HepG2 (cell line): ENCODE measurements around the gene ASCL3. TPM values are rescaled to one million over a fixed set of nuclear protein-coding genes. Genes with fewer than 3 reads are reported as not detected.

ENCODE experiments used
- ATAC-seq: fragments of 200-7000 bp; cut with Tn5 transposase; 3 replicates; pipeline ENCODE4 v1.9.1; 2020; ENCODE audit warnings: mild to moderate bottlenecking, moderate library complexity
- BruUV-seq: library from RNA; stranded (reverse); fragments of 400-500 nt; replicated peaks from 2 replicates; lab custom pipeline; 2021; lab: Mats Ljungman, UMichigan
- CTCF ChIA-PET: fragments of 300-600 bp; formaldehyde crosslinking; extraction: SDS; loops from one replicate; lab custom pipeline; 2021; ENCODE audit warnings: low total read pairs, inconsistent platforms, low intra/inter-chr PET ratio; lab: Yijun Ruan, JAX
- POLR2A ChIA-PET: fragments of 350-600 bp; sonication (Branson Sonifier 250); formaldehyde crosslinking; loops from one replicate; lab custom pipeline; 2020; ENCODE audit warnings: antibody characterized with exemption, inconsistent platforms; lab: Yijun Ruan, JAX
- DNase-seq: peaks from one replicate; pipeline ENCODE4 v3.0.0-alpha.2; 2015; ENCODE audit warnings: low spot score
- FAIRE-seq: peaks from 3 replicates; lab custom pipeline; 2011; peaks lifted over from hg19 to GRCh38; lab: Jason Lieb, UNC
- H2AFZ ChIP-seq: one replicate; pipeline ENCODE4 v1.6.1; 2011; ENCODE audit warnings: low read length, inconsistent platforms
- H3K27ac ChIP-seq: fragments of 300-600 bp; 3 replicates; pipeline ENCODE4 v1.8.0; 2011; ENCODE audit warnings: mixed run types, mild to moderate bottlenecking, mixed read lengths, low read length, inconsistent platforms; ENCODE audit not compliant: insufficient read depth; ENCODE audit errors: extremely low read length
- H3K27me3 ChIP-seq, 2 experiments: fragments of 200-600 bp in 1 of 2; 2 replicates in 1 of 2; 3 replicates in 1 of 2; pipeline versions ENCODE4 v1.6.0 to v1.8.0; 2011; ENCODE audit warnings: low read length in 2 of 2, mild to moderate bottlenecking in 2 of 2, moderate library complexity in 2 of 2, inconsistent platforms in 1 of 2; ENCODE audit not compliant: insufficient read depth in 2 of 2, control insufficient read depth in 1 of 2
- H3K36me3 ChIP-seq, 2 experiments: fragments of 200-600 bp in 1 of 2; replicated peaks in 1 of 2; 2 replicates in 1 of 2; 3 replicates in 1 of 2; pipeline versions ENCODE4 v1.5.1 to v1.8.0; 2011; ENCODE audit warnings: low read length in 2 of 2, inconsistent platforms in 1 of 2; ENCODE audit not compliant: insufficient read depth in 2 of 2, control insufficient read depth in 1 of 2
- H3K4me1 ChIP-seq: 2 replicates; pipeline ENCODE4 v1.5.1; 2012; ENCODE audit warnings: low read length, inconsistent platforms; ENCODE audit not compliant: insufficient read depth
- H3K4me2 ChIP-seq: 2 replicates; pipeline ENCODE4 v1.6.0; 2011; ENCODE audit warnings: low read depth, low read length, inconsistent platforms
- H3K4me3 ChIP-seq, 3 experiments: fragments of 200-600 bp in 1 of 3; sonication (generic), shearing (Covaris generic) in 1 of 3; replicated peaks in 1 of 3; 2 replicates each; pipeline ENCODE4 v1.5.1; 2011 to 2016; ENCODE audit warnings: low read length in 3 of 3, inconsistent platforms in 2 of 3, low read depth in 2 of 3, mild to moderate bottlenecking in 2 of 3, control low read depth in 1 of 3, mixed read lengths in 1 of 3; ENCODE audit not compliant: insufficient read depth in 1 of 3
- H3K79me2 ChIP-seq: one replicate; pipeline ENCODE4 v1.6.1; 2011; ENCODE audit warnings: low read length, inconsistent platforms; ENCODE audit not compliant: insufficient read depth
- H3K9ac ChIP-seq: 2 replicates; pipeline ENCODE4 v1.6.0; 2011; ENCODE audit warnings: mild to moderate bottlenecking, low read depth, low read length, inconsistent platforms; ENCODE audit not compliant: insufficient read depth
- H3K9me3 ChIP-seq: 2 replicates; pipeline ENCODE4 v1.5.1; 2012; ENCODE audit warnings: mild to moderate bottlenecking, low read length
- H4K20me1 ChIP-seq: 2 replicates; pipeline ENCODE4 v1.6.0; 2011; ENCODE audit warnings: inconsistent platforms, mild to moderate bottlenecking, low read length, moderate library complexity; ENCODE audit not compliant: insufficient read depth
- CREM ChIP-seq, 2 experiments: sonication (generic) in 1 of 2; formaldehyde crosslinking in 1 of 2; IDR thresholded peaks; 2 replicates each; pipeline versions ENCODE4 v1.4.0 to v1.6.1; 2016 to 2020; ENCODE audit warnings: antibody characterized with exemption in 1 of 2, mild to moderate bottlenecking in 1 of 2, missing genetic modification reagents in 1 of 2
- NFIC ChIP-seq: IDR thresholded peaks from 2 replicates; pipeline ENCODE4 v1.6.1; 2012; ENCODE audit warnings: mild to moderate bottlenecking, low read length, inconsistent platforms
- PRPF4 ChIP-seq: fragments of 200-400 bp; formaldehyde crosslinking; IDR thresholded peaks from 2 replicates; pipeline ENCODE4 v1.6.1; 2016; ENCODE audit warnings: low read length, low read depth; ENCODE audit not compliant: poor library complexity, severe bottlenecking
- SETDB1 ChIP-seq: sonication (generic); formaldehyde crosslinking; IDR thresholded peaks from 2 replicates; pipeline ENCODE4 v1.5.1; 2020; ENCODE audit warnings: missing genetic modification reagents, mild to moderate bottlenecking, borderline replicate concordance
- TGIF2 ChIP-seq: IDR thresholded peaks from 2 replicates; pipeline ENCODE4 v1.6.1; 2016; ENCODE audit warnings: control low read depth, missing compliant biosample characterization
- ZNF10 ChIP-seq: sonication (generic); formaldehyde crosslinking; IDR thresholded peaks from 2 replicates; pipeline ENCODE4 v1.4.0; 2020; ENCODE audit warnings: mild to moderate bottlenecking, low read depth, missing genetic modification reagents, borderline replicate concordance
- ZNF569 ChIP-seq: sonication (generic); formaldehyde crosslinking; IDR thresholded peaks from 2 replicates; pipeline ENCODE4 v1.5.0; 2020; ENCODE audit warnings: mild to moderate bottlenecking, missing genetic modification reagents, moderate library complexity, borderline replicate concordance
- WGBS: methylation state at CpG from one replicate; pipeline ENCODE4 v1.1.6; 2017; ENCODE audit warnings: low lambda C conversion rate; 5-methylcytosine and 5-hydroxymethylcytosine counted together
- in situ Hi-C: cut with HindIII; loops from 2 replicates; pipeline ENCODE4 v1.10.0; 2017; ENCODE audit warnings: low pct_unique_long_range_greater_than_20kb; ENCODE audit not compliant: extremely low pct_ligation_motif_present
- intact Hi-C: fragments of 100-400 bp; cut with micrococcal nuclease; formaldehyde crosslinking; loops from one replicate; pipeline ENCODE4 v1.10.0; 2022; ENCODE audit not compliant: unreplicated experiment
- polyA plus RNA-seq, 8 experiments: library from polyadenylated mRNA; depleted of rRNA in 3 of 8; stranded (reverse) in 7 of 8; unstranded in 1 of 8; fragments of >200 nt; fragmentation: Illumina TruSeq in 4 of 8; extraction: Trizol in 4 of 8; gene quantifications; 2 replicates each; pipeline versions ENCODE4 v1.2.1 to v1.2.3, GENCODE V29; 2011 to 2016; ENCODE audit warnings: low read depth in 4 of 8, missing spikeins in 1 of 8, mixed read lengths in 1 of 8; ENCODE audit not compliant: insufficient read depth in 1 of 8
- total RNA-seq, 5 experiments: library from RNA; depleted of rRNA; stranded (reverse); fragments of >200 nt; fragmentation: Illumina TruSeq; extraction: Trizol; gene quantifications; 2 replicates each; pipeline ENCODE4 v1.2.3, GENCODE V29; 2016; ENCODE audit warnings: low read depth in 1 of 5
- TF ChIP-seq, protein P1 (sequence below): sonication (generic); formaldehyde crosslinking; IDR thresholded peaks from 2 replicates; pipeline ENCODE4 v1.4.0; 2020; ENCODE audit warnings: missing genetic modification reagents, borderline replicate concordance
- TF ChIP-seq, protein P2 (sequence below), 2 experiments: fragments of 450-650 bp in 1 of 2; sonication (generic) in 1 of 2; formaldehyde crosslinking in 1 of 2; IDR thresholded peaks; 2 replicates each; pipeline versions ENCODE4 v1.6.1 to v1.8.0; 2016 to 2022; ENCODE audit warnings: antibody characterized with exemption in 1 of 2, mild to moderate bottlenecking in 1 of 2, missing genetic modification reagents in 1 of 2
- TF ChIP-seq, protein P3 (sequence below): IDR thresholded peaks from 2 replicates; pipeline ENCODE4 v1.6.1; 2016; ENCODE audit warnings: control low read depth

Gene ASCL3
- total and polyA plus RNA-seq, 2 of the 13 experiments (the other 11 are each of a cell fraction or from before 2014, with no cell fraction given): not detected

DNA sequence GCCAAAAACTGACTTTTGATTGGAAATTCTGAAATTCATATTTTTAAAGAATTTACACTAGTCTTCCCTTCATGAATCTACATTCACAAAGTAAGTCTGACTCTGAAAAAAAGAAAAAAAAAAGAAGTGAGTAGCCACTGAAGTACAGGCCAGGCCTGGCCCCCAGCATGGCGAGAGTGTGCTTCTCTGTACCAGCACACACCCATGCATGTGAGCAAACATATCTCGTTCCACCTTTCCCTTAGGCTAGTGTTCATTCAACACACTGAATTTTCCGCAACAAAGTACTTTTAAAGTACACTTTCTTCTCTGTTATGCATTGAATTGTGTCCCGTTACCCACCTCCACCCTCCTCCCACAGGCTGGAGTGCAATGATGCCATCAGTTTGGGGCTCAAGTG, 14.6 kb downstream of the ASCL3 start:
- no peak overlapping the region for H2AFZ ChIP-seq
- no peaks in the 10 kb centered on the region; a peak in 1 of 5 replicates for H3K36me3 ChIP-seq
- H3K9me3 ChIP-seq: no peaks in the 10 kb centered on the region
- CTCF ChIA-PET: no interaction called here
- POLR2A ChIA-PET: no interaction called here
- H4K20me1 ChIP-seq: no peaks in the 10 kb centered on the region
- H3K9ac ChIP-seq: no peak overlapping the region
- H3K79me2 ChIP-seq: no peaks in the 10 kb centered on the region
- 92% methylated on average over 4 of the region's 4 CpGs for WGBS
- in situ Hi-C loops (no loop called here), intact Hi-C loops (no loop called here)
- H3K4me1 ChIP-seq: peaks cover 7% of the 10 kb centered on the region; the same call in 1 of the 2 replicates
- no peak for DNase-seq
- no peak for FAIRE-seq
- H3K4me3 ChIP-seq: no peak overlapping the region
- no peak overlapping the region for H3K4me2 ChIP-seq
- ATAC-seq: no peak
- H3K27me3 ChIP-seq: no peaks in the 10 kb centered on the region
- no peak overlapping the region for H3K27ac ChIP-seq
- BruUV-seq: no TSS peak
- TF ChIP-seq, protein P1, sequence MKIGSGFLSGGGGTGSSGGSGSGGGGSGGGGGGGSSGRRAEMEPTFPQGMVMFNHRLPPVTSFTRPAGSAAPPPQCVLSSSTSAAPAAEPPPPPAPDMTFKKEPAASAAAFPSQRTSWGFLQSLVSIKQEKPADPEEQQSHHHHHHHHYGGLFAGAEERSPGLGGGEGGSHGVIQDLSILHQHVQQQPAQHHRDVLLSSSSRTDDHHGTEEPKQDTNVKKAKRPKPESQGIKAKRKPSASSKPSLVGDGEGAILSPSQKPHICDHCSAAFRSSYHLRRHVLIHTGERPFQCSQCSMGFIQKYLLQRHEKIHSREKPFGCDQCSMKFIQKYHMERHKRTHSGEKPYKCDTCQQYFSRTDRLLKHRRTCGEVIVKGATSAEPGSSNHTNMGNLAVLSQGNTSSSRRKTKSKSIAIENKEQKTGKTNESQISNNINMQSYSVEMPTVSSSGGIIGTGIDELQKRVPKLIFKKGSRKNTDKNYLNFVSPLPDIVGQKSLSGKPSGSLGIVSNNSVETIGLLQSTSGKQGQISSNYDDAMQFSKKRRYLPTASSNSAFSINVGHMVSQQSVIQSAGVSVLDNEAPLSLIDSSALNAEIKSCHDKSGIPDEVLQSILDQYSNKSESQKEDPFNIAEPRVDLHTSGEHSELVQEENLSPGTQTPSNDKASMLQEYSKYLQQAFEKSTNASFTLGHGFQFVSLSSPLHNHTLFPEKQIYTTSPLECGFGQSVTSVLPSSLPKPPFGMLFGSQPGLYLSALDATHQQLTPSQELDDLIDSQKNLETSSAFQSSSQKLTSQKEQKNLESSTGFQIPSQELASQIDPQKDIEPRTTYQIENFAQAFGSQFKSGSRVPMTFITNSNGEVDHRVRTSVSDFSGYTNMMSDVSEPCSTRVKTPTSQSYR: no peak
- TF ChIP-seq PRPF4 (no peak), NFIC (no peak), CREM (IDR thresholded peaks at IDR 0.05) (no peak), CREM (CRISPR knock-in tag; IDR thresholded peaks at IDR 0.05) (no peak), SETDB1 (CRISPR knock-in tag) (no peak), ZNF10 (CRISPR knock-in tag) (no peak), TGIF2 (CRISPR knock-in tag) (no peak), ZNF569 (CRISPR knock-in tag) (no peak)
- TF ChIP-seq, protein P2, sequence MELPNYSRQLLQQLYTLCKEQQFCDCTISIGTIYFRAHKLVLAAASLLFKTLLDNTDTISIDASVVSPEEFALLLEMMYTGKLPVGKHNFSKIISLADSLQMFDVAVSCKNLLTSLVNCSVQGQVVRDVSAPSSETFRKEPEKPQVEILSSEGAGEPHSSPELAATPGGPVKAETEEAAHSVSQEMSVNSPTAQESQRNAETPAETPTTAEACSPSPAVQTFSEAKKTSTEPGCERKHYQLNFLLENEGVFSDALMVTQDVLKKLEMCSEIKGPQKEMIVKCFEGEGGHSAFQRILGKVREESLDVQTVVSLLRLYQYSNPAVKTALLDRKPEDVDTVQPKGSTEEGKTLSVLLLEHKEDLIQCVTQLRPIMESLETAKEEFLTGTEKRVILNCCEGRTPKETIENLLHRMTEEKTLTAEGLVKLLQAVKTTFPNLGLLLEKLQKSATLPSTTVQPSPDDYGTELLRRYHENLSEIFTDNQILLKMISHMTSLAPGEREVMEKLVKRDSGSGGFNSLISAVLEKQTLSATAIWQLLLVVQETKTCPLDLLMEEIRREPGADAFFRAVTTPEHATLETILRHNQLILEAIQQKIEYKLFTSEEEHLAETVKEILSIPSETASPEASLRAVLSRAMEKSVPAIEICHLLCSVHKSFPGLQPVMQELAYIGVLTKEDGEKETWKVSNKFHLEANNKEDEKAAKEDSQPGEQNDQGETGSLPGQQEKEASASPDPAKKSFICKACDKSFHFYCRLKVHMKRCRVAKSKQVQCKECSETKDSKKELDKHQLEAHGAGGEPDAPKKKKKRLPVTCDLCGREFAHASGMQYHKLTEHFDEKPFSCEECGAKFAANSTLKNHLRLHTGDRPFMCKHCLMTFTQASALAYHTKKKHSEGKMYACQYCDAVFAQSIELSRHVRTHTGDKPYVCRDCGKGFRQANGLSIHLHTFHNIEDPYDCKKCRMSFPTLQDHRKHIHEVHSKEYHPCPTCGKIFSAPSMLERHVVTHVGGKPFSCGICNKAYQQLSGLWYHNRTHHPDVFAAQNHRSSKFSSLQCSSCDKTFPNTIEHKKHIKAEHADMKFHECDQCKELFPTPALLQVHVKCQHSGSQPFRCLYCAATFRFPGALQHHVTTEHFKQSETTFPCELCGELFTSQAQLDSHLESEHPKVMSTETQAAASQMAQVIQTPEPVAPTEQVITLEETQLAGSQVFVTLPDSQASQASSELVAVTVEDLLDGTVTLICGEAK (IDR thresholded peaks at IDR 0.05): no peak
- TF ChIP-seq, protein P2 (CRISPR knock-in tag; IDR thresholded peaks at IDR 0.05): no peak
- TF ChIP-seq, protein P3, sequence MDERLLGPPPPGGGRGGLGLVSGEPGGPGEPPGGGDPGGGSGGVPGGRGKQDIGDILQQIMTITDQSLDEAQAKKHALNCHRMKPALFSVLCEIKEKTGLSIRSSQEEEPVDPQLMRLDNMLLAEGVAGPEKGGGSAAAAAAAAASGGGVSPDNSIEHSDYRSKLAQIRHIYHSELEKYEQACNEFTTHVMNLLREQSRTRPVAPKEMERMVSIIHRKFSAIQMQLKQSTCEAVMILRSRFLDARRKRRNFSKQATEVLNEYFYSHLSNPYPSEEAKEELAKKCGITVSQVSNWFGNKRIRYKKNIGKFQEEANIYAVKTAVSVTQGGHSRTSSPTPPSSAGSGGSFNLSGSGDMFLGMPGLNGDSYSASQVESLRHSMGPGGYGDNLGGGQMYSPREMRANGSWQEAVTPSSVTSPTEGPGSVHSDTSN: no peak
